GM19455 (cell line): ENCODE measurements around the gene SECISBP2.
"Not testable (repeated sequence)": the region's sequence is repeated elsewhere in the genome, so short reads cannot be mapped to it uniquely, and the experiment has no call there.

ENCODE experiments used
- ATAC-seq: cut with Tn5 transposase; IDR thresholded peaks from one replicate; pipeline ENCODE4 v1.9.1; 2021; ENCODE audit not compliant: unreplicated experiment

SECISBP2 gene

GRCh38 chr9:89363921-89364665 lies 45.8 kb downstream of the SECISBP2 start:
- ATAC-seq = no peak

- ATAC-seq = no peak
These were observed 46.6 kb downstream of the SECISBP2 start for GRCh38 chr9:89364666-89365531.

GRCh38 chr9:89365532-89365912 lies 47.2 kb downstream of the SECISBP2 start:
- ATAC-seq = no peak

DNA sequence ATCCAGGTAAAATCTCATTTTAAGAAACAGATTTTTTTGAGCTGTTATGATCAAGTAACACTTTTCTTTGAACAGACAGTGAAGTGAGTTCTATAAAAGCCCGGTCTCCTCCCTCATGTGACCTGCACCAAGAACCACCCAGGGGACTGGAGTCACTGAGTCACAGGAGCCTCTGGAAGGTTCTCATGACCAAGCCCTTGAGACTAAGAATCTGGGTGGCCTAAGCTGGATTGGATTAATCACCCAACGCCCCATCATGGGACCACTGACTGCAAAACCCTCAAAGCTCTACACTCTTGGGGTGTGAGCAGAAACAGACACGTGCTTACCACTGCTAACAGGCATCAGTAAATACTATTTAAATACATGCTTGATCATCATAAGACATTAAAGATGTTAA lies 48.4 kb downstream of the SECISBP2 start:
- ATAC-seq = no peak

- ATAC-seq = no peak
These were observed 49.0 kb downstream of the SECISBP2 start for GRCh38 chr9:89367281-89367680.

DNA sequence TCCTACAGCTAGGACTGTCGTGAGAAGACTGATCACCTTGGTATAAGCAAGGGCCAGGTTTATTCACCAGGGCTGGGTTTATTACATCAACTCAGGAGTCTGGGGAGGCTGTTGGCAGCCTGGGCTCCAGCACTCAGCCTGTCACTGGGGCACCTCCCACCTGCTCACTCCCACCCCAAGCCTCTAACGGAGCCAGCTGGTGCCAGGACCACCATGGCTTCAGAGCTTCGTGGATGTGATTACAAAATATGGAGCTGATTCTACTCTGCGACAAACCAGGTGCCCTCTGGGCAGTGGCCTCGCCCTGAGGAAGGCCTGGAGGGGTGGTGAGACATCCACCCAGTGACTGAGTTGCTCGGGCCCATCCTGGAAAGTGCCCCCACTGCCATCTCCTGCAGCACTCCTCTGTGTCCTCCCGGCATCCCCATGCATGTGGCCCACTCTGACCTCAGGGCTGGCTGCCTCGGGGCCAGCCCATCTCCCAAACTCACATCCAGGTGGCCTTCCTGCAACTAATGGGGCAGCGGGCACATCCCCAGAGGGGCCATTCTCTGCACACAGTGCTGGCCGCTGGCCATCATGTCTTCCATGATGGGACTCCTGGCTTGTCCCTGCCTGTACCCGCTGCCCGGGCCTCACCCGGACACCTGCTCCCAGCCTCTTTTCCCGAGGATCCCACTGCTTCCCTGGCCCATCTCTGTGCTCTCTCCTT lies 49.6 kb downstream of the SECISBP2 start:
- ATAC-seq = no peak

- ATAC-seq = no peak
These were observed 50.2 kb downstream of the SECISBP2 start for GRCh38 chr9:89368550-89368949.

DNA sequence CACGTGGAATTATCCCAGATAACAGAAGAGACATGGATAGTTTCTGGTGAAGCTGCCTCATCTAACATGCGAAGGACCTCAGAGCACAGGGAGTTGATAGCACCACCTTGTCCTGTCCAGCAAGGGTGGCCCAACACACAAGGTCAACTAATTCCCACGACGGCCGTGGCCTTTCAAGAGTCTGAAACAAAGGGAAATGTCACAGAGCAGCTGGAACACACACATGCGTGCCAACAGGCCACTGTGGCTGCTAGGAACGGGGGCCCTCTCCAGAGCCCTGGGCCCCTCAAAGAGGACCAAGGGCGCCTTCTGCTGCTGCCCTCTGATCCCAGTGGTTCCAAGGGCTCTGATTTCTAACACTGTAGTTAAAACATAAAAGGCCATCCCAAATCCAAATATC lies 50.7 kb downstream of the SECISBP2 start:
- ATAC-seq = no peak

DNA sequence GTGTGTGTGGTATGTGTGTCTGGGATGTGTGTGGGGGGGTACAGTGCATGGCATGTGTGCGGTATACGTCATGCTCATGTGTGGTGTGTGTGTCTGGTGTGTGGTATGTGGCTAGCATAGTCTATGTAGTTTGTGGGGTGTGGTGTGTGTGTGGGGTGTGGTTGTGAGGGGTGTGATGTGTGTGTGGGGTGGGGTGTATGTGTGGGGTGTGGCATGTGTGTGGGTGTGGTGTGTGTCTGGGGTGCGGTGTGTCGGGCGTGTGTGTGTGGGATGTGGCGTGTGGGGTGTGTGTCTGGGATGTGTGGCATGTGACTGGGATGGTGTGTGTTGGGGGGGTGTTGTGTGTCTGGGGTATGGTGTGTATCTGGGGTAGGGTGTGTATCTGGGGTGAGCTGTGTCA lies 52.3 kb downstream of the SECISBP2 start:
- ATAC-seq = no peak

GRCh38 chr9:89371791-89372190 lies 53.5 kb downstream of the SECISBP2 start:
- ATAC-seq = not testable (repeated sequence)

- no peak for ATAC-seq
These were observed 54.0 kb downstream of the SECISBP2 start for GRCh38 chr9:89372230-89372816.

GRCh38 chr9:89372979-89373378 lies 54.7 kb downstream of the SECISBP2 start:
- ATAC-seq = no peak

DNA sequence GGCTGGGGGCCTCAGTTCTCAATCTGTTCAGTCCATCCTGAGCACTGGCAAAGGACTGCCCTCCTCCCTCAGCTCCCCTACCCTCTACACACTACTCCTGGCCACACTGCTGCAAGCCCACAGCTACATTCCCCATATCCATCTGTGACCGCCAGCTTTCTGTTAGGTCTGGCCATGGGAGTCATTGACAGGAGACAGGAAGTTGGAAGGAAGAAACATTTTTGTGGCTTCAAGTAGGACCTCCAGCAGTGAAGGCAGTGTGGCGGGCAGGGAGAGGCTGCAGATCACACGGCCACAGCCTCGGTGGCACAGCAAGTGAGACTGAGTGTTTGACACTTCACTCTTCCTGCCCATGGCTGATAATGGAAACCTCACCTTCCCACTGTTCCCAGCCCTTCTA lies 55.9 kb downstream of the SECISBP2 start:
- ATAC-seq = no peak

- ATAC-seq = peak; percentile 61
These were observed 57.0 kb downstream of the SECISBP2 start for GRCh38 chr9:89375191-89375760.

DNA sequence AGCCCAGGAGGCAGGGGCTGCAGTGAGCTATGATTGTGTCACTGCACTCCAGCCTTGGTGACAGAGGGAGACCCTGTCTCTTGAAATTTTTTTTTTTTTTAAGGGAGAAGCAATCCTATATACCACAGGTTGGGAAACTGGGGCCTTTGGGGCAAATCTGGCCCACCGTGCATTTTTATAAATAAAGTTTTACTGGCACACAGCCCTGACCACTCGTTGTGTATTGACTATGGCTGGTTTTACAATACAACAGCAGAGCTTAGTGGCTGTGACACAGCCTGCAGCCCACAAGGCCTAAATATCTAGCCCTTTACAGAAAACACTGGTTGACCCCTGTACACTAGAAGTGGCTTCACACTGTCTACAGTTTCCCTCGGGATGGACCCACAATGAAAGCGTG lies 58.0 kb downstream of the SECISBP2 start:
- no peak for ATAC-seq

DNA sequence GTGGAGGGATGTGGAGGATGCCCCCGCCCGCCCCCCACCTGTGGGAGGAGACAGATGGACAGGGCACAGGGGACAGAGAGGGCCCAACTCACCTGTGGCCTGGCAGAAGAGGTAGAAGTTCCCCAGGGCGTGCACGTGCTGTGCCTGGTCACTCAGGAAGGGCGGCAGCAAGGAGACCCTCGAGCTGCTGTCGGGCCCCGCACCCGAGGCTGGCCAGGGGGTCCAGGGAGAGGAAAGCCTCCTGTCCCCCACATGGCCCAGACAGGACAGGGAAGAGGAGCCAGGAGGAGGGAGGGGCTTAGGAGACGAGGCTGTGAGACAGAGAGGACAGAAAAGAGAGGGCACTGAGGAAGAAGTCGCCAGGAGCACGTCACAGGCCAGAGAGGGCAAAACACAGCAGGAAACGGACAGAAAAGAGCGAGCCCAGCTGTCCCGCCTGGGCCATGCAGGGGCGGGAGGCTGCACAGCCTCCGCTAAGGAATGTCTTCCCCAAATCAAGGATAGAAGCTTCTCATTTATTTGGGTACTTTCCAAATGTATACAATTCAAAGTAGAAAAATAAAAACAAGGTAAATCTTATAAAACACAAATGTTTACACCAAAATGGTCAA lies 58.5 kb downstream of the SECISBP2 start:
- no peak for ATAC-seq

- ATAC-seq = no peak
These were observed 59.1 kb downstream of the SECISBP2 start for GRCh38 chr9:89377411-89377810.

- ATAC-seq = no peak
These were observed 60.2 kb downstream of the SECISBP2 start for GRCh38 chr9:89378541-89378940.

DNA sequence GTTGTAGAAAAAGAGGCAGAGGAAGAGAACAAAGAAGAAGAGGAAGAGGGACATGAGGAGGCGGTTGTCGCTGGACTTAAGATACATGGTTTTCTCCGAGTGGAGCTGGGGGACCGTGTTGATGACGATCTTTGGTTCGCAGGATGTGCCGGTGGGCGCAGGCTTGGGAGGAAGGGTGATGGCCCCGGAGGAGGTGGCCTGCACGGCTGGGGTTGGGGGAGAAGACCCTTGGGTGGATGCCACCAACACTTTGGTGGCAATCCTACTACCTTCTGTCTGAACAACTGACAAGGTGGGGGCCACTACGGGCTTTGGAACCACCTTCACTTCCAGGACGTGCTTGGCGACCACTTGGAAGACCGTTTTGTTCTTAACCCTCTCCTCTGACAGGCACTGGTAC lies 60.7 kb downstream of the SECISBP2 start:
- no peak for ATAC-seq

- no peak for ATAC-seq
These were observed 61.3 kb downstream of the SECISBP2 start for GRCh38 chr9:89379508-89380115.
